GM12878 (cell line): Measurements from ENCODE around the gene GALNT17.

Source experiments
- CEBPB ChIP-seq, 2 experiments: fragments of 150-350 bp in 1 of 2; IDR thresholded peaks; 2 replicates each; pipeline ENCODE4 v1.6.1; 2012 to 2014; ENCODE audit warnings: low read depth in 2 of 2, low read length in 2 of 2, borderline replicate concordance in 1 of 2, inconsistent platforms in 1 of 2
- EGR1 ChIP-seq, 2 experiments: IDR thresholded peaks; 1 replicate in 1 of 2; 2 replicates in 1 of 2; pipeline ENCODE4 v1.6.1; 2011 to 2012; ENCODE audit warnings: low read depth in 2 of 2, low read length in 2 of 2, borderline replicate concordance in 1 of 2, mild to moderate bottlenecking in 1 of 2, moderate library complexity in 1 of 2
- EZH2 ChIP-seq: IDR thresholded peaks from 2 replicates; pipeline ENCODE4 v1.6.1; 2012; ENCODE audit warnings: low read depth, mild to moderate bottlenecking, control low read depth, inconsistent platforms, low read length, borderline replicate concordance; ENCODE audit not compliant: control insufficient read depth
- TF ChIP-seq, protein P1 (sequence below), 3 experiments: IDR thresholded peaks in 2 of 3; conservative IDR thresholded peaks in 1 of 3; 2 replicates each; pipeline ENCODE4 v1.5.1; 2011; ENCODE audit warnings: low read depth in 3 of 3, low read length in 3 of 3, mild to moderate bottlenecking in 3 of 3, control low read depth in 2 of 3, moderate library complexity in 2 of 3, inconsistent platforms in 1 of 3, mixed read lengths in 1 of 3; ENCODE audit not compliant: control insufficient read depth in 2 of 3, insufficient read depth in 1 of 3; ENCODE audit errors: extremely low read depth in 1 of 3

DNA sequence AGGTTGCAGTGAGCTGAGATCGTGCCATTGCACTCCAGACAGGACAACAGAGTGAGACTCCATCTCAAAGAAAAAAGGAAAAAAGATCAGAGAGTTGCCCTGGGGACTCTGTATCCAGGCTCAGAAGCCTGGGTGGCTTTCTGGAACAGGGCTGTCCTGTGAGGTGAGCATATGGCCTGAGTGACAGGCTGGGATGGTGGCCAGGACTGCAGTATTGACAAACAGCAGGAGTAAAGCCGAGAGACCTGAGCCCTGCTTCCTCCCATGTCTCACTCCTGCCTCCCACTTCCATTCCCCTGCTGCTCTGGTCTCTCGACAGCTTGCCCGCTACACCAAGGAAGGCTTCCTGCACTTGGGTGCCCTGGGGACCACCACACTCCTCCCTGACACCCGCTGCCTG lies 578.5 kb downstream of the GALNT17 start:
- TF ChIP-seq EZH2, result no peak
- no peak for TF ChIP-seq CEBPB (IDR thresholded peaks at IDR 0.05; ENCODE audit: borderline replicate concordance in 1 of 2, low read depth in 2 of 2, low read length in 2 of 2)
- TF ChIP-seq, protein P1, sequence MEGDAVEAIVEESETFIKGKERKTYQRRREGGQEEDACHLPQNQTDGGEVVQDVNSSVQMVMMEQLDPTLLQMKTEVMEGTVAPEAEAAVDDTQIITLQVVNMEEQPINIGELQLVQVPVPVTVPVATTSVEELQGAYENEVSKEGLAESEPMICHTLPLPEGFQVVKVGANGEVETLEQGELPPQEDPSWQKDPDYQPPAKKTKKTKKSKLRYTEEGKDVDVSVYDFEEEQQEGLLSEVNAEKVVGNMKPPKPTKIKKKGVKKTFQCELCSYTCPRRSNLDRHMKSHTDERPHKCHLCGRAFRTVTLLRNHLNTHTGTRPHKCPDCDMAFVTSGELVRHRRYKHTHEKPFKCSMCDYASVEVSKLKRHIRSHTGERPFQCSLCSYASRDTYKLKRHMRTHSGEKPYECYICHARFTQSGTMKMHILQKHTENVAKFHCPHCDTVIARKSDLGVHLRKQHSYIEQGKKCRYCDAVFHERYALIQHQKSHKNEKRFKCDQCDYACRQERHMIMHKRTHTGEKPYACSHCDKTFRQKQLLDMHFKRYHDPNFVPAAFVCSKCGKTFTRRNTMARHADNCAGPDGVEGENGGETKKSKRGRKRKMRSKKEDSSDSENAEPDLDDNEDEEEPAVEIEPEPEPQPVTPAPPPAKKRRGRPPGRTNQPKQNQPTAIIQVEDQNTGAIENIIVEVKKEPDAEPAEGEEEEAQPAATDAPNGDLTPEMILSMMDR (IDR thresholded peaks at IDR 0.05 in 2 of 3, conservative IDR thresholded peaks at IDR 0.05 in 1 of 3; ENCODE audit: control insufficient read depth in 2 of 3, extremely low read depth in 1 of 3, insufficient read depth in 1 of 3, low read depth in 3 of 3, low read length in 3 of 3), result no peak
- no peak for TF ChIP-seq EGR1 (IDR thresholded peaks at IDR 0.05; ENCODE audit: borderline replicate concordance in 1 of 2, low read depth in 2 of 2, low read length in 2 of 2)
